HT1080 (cell line): Measurements from ENCODE around the gene SCN5A. TPM values are rescaled to one million over a fixed set of nuclear protein-coding genes. Genes with fewer than 3 reads are reported as not detected.
"Not testable (repeated sequence)": the region's sequence is repeated elsewhere in the genome, so short reads cannot be mapped to it uniquely, and the experiment has no call there.

Experiments
- DNase-seq: peaks from one replicate; pipeline ENCODE4 v3.0.0-alpha.2; 2015; ENCODE audit warnings: low read depth
- total RNA-seq: library from RNA; depleted of rRNA; stranded (reverse); fragments of >200 nt; shearing (Covaris generic); gene quantifications from 2 replicates; pipeline ENCODE4 v1.2.3, GENCODE V29; 2014

SCN5A gene
- total RNA-seq, 1 experiment from 2014 or later: 5.9 TPM

- no peak for DNase-seq
These were observed 69.7 kb downstream of the SCN5A start for GRCh38 chr3:38579551-38580449.

- no peak for DNase-seq
These were observed 70.3 kb downstream of the SCN5A start for GRCh38 chr3:38579141-38579540.

GRCh38 chr3:38578551-38578950 is 70.9 kb downstream of the SCN5A start:
- DNase-seq: no peak

DNA sequence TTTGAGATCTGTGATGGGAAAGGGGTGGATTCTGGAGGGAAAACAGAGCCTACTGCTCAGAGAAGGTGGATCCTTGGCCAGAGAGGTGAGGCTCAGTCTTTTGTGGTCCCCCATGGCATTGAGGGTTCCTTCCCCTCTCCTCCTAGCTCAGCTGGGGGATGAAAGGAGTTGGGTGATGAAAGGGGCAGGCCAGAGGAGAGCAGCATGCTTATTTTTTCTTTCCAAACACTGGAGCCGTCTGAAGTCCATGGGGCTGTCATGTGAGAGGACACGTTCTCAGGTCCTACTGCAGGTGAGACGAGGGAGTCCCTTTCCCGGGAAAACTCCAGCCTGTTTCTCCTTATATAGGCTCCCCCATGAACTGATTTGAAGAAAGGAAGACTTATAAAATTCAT is 71.4 kb downstream of the SCN5A start:
- no peak for DNase-seq

DNA sequence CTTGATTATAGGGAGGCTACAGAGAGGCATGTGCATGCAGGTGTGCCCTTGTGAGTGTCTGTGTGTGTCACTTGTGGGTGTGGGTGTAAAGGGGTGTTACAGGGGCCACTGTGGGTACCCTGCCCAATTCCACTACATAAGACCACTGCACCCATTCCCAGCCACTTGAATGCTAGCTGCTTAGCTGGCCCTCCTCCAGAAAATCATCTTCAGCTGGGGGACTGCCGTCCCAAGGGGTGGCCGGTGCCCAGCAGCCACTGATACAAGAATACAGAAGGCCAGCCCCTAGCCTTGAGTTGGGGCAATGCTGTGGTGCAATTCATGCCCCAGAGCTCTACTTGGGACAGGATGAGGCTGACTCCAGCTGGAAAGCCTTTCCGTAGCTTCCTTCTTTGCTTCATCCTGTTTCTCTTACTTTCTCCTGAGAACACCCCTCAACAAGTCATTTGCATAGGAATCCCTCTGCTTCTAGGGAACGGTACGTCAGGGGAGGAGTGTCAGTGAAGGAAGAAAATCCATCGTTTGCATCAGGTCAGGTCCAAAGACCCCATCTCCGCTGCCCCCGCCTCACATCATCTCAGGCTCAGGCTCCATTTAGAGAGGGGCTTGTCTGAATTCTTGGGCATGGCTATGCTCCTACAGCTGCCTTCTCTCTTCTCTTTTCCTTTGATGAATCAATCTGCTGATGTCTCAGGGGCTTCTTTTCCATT is 72.0 kb downstream of the SCN5A start:
- DNase-seq: no peak

DNA sequence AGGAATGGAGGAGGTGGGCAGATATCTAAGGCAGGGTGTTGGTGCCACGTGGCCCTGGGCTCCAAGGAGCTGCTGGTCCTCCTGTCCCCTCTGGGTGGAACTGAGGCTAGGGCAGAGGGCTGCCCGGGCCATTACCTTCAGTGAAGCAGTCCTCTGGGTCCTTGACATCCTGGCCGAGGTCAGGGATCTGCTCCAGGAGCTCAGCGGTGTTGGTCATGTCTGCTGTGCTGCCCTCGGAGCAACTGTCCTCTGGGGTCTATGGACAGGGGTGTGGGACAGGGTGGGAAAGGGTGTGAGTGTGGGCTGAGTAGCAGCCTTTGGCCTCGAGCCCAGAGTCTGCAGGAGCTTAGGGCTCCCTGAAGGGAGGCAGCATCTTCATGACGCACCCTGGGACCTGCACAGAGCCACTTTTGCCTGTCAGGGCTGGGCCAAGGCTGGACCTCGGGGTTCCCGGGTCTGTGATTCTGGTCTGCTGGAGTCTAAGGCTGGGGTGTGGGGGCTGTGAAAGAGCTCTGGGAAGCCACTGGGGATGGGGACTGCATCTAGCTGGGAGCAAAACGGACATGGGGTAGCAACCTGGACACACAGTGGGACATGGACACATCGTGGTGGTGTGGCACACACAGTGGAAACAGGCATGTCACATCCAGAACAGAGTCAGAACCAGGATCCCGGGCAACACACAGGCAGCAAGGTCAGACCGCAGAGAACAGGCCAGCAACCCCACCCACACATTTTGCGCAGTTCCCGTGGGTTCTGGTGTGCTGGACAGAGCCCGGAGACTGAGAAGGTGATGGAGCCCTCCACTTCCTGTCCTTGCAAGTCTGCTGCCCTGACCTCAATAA is 72.7 kb downstream of the SCN5A start:
- DNase-seq: no peak

- DNase-seq: no peak
These were observed 73.4 kb downstream of the SCN5A start for GRCh38 chr3:38576131-38576525.

- no peak for DNase-seq
These were observed 74.1 kb downstream of the SCN5A start for GRCh38 chr3:38575279-38575843.

DNA sequence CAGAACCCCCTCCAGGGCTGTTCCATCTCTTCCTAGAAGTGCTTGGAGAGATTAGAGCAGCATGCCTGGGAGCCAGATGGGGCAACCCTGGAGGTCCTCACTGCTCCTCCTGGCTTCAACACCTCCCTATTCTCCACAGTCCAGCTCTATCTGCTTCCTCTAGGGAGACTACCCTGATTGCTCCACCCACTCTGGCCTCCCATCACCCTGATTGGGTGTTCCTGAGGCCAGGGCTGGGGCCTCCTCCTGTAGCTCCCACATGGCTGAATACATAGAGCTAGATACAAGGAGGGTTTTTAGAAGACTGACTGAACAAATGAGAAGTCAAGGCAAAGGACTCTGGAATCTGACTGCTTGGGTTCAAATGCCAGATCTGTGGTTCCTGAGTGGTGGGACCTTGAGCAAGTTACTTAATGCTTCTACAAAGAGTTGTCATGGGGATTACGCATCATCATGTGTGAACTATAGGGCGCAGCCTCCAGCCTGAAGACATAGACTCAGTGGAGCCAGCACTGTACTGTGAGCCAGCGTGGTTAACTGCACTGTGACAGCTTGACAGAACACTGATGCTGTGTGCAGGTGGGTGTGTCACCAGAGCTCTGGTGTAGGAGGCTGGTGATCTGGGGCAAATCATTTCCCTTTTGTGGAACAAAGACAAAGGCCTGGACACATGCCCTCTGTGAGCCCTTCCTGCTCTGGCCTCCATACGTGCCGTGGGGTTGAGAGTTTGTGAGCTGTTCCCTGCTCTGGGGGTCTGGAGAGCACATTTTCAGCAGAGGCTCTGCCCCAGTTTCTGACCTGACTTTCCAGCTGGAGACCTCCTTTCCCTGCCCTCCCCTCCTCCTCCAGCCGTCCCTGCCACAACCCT is 74.8 kb downstream of the SCN5A start:
- DNase-seq: peak; percentile 11

DNA sequence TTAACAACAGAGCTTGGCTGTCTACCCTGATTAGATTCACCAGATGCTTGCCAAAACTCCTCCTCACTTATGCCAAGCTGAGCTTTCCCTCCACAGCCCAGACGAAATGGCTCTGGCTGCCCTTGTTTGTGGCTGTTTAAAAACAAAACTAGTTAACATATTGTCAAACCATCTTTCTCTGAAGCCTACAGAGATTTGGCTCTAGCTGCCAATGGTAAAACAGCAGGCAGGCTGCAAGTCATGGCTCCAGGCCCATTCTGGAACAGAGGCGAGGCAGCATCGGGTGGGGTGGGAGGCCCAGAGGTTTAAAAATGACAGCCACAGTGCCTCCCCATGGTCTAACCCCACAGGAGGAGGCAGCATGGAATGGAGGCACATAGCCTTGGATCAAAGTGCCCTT is 75.9 kb downstream of the SCN5A start:
- no peak for DNase-seq

- DNase-seq: no peak
These were observed 76.4 kb downstream of the SCN5A start for GRCh38 chr3:38573111-38573510.

DNA sequence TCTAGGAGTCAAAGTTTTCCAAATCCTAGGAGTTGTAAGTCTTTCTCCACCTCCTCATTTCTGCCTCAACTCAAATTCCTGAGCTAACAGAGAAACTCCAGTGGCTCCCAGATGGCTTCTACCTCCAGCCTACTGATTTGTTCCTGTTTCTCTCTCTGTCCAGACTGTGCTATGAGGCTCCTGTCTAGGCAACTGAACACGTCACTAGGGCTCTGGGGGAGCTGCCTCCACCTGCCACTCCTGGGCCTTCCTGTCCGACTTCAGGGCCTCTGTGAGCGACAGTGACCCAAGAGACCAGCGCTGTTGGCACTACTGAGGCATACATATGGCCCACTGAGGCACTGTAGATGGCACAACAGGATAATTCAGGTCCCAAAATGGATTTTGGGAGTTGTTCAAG is 82.0 kb downstream of the SCN5A start:
- DNase-seq: no peak

- not testable (repeated sequence) for DNase-seq
These were observed 82.7 kb downstream of the SCN5A start for GRCh38 chr3:38566794-38567193.

- DNase-seq: no peak
These were observed 83.3 kb downstream of the SCN5A start for GRCh38 chr3:38566215-38566528.

- DNase-seq: no peak
These were observed 83.9 kb downstream of the SCN5A start for GRCh38 chr3:38565339-38566214.

DNA sequence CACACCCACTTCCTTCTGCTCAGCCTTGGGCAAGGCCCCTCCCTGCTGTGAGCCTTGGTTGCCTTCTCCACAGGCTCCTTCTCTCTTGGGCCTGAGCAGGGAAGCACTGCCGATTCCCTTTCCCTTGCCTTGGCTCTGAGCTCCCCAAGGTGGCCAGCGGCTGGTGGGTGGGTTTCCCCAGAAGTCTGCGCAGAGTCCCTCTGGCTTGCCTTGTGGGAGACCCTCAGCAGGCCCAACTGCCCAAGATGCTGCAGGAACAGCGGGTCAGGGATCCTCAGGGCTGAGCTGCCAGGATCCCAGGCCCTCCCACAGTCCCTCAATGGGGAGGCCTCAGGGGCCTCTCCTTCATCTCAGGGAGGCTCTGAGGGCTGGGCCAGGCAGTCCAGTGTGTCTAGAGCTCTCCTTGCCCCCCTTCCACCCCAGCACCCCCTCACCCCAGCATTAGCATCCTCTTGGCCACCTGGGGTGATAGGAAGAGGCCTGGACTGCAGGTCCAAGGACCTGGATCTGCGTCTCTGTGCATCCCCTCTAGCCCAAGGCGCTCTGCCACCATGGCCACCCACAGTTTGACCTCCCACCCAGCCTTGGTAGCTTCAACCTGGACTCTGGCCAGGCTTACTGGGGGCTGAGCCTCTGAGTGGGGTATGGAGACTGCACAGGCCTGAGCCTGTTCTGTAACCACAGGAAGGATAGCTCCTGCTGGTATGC is 84.7 kb downstream of the SCN5A start:
- DNase-seq: no peak

DNA sequence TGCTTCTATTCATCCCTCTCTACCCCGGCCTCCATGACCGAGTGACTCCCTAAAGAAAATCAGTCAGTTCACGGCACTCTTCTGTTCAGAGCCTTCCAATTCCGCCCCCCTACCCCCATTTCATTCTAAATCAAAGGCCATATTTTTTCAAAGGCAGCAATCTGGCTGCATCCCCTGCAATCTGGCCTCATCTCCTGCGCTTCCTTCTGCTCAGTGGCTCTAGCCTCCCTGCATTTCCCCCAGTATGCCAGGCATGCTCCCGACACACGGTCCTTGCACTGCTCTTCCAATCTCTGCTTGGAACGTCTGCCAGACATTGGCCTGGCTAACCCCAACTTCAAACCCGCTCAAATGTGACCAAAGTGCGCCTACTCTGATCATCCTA is 85.6 kb downstream of the SCN5A start:
- DNase-seq: no peak

- DNase-seq: no peak
These were observed 86.2 kb downstream of the SCN5A start for GRCh38 chr3:38563070-38563885.
